GM12872 (cell line): ENCODE results near the gene ACTL10.

Source experiments
- CTCF ChIP-seq: IDR thresholded peaks from 3 replicates; pipeline ENCODE4 v1.5.1; 2011; ENCODE audit warnings: low read depth, mild to moderate bottlenecking, low read length, moderate library complexity; ENCODE audit not compliant: insufficient read depth

ACTL10 gene

DNA sequence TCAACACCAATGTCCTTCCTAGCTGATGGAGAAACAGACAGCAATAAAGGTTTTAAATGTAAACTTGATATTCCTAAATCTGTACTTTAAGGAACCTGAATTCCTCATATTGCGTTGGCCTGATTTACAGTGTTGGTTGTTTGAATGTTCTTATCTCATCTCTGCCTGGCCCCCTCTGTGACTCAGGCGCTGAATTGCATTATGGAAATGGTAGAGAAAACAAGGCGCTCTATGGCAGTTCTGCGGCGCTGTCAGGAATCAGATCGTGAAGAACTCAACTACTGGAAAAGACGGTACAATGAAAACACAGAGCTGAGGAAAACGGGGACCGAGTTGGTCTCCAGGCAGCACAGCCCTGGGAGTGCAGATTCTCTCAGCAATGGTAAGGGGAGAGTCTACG is 37.2 kb upstream of the ACTL10 start:
- no peak for TF ChIP-seq CTCF

- no peak for TF ChIP-seq CTCF
Observed at GRCh38 chr20:33629979-33630378, 36.8 kb upstream of the ACTL10 start.

- no peak for TF ChIP-seq CTCF
Observed at GRCh38 chr20:33630507-33630906, 36.2 kb upstream of the ACTL10 start.

DNA sequence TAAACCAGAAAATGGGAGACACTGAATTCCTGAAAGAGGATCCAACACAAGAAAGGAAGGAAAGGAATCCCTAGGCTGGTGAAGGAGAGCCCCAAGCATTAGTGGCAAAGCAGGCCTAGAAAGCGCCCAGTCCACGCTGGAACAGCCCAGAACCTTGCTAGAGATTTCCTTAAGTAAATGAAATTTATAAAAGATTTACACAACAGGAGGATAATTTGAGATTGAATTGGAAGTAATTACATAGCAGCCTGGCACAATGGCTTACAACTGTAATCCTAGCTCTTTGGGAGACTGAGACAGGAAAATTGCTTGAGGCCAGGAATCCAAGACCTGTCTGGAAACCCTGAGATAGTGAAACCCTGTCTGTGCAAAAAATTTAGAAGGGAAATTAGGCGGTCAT is 31.4 kb upstream of the ACTL10 start:
- TF ChIP-seq CTCF, result no peak

DNA sequence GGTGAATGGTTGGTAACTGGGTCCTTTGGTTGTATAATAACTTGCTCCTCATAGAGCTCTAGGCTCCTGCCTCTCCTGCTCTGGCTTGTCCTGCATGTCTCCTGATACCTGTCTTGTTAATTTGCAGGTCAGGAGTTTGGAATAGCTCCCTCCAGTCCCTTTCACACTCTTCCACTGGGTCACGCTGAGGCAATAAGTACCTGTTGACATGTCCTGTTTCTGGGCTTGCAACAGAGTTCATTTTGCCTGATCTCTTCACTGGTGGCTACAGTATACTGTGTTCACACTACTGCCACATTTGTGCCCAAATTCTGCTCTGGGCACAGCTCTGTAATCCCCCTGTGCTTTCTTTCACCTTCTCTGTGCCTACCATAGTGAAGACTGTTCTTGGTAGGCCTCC is 30.0 kb upstream of the ACTL10 start:
- no peak for TF ChIP-seq CTCF

- no peak for TF ChIP-seq CTCF
Observed at GRCh38 chr20:33640287-33640686, 26.5 kb upstream of the ACTL10 start.

- no peak for TF ChIP-seq CTCF
Observed at GRCh38 chr20:33644313-33645071, 22.3 kb upstream of the ACTL10 start.
